Measurements from ENCODE around the gene ELOVL6. TPM values are rescaled to one million over a fixed set of nuclear protein-coding genes. Genes with fewer than 3 reads are reported as not detected.
"Not testable (repeated sequence)": the region's sequence is repeated elsewhere in the genome, so short reads cannot be mapped to it uniquely, and the experiment has no call there.

Gene ELOVL6
- total RNA-seq, 2 experiments from 2014 or later, result 17.4 to 18.7 TPM

GRCh38 chr4:110157580-110157979 lies 40.8 kb downstream of the ELOVL6 start:
- ATAC-seq (no peak), DNase-seq (no peak)
- H3K4me3 Mint-ChIP-seq, result no peak overlapping the region
- H3K4me1 Mint-ChIP-seq (ENCODE audit: low read depth), result peaks cover 4% of the 10 kb centered on the region
- no peaks in the 10 kb centered on the region for H3K9me3 Mint-ChIP-seq (ENCODE audit: insufficient read depth)
- ChIA-PET CTCF (no interaction called here), POLR2A (no interaction called here)
- no peaks in the 10 kb centered on the region for H3K27me3 Mint-ChIP-seq (ENCODE audit: low read depth)
- H3K27ac Mint-ChIP-seq, result no peak overlapping the region
- H3K36me3 Mint-ChIP-seq (ENCODE audit: low read depth), result peaks cover 14% of the 10 kb centered on the region

GRCh38 chr4:110157166-110157565 lies 41.2 kb downstream of the ELOVL6 start:
- H3K4me1 Mint-ChIP-seq (ENCODE audit: low read depth); ATAC-seq; H3K9me3 Mint-ChIP-seq (ENCODE audit: insufficient read depth); CTCF ChIA-PET; POLR2A ChIA-PET; H3K4me3 Mint-ChIP-seq; H3K27me3 Mint-ChIP-seq (ENCODE audit: low read depth); DNase-seq; H3K27ac Mint-ChIP-seq: not testable (repeated sequence)
- peaks cover 13% of the 10 kb centered on the region for H3K36me3 Mint-ChIP-seq (ENCODE audit: low read depth)

GRCh38 chr4:110156442-110156841 lies 42.0 kb downstream of the ELOVL6 start:
- no peaks in the 10 kb centered on the region for H3K27me3 Mint-ChIP-seq (ENCODE audit: low read depth)
- DNase-seq (no peak), ATAC-seq (no peak)
- no peaks in the 10 kb centered on the region for H3K9me3 Mint-ChIP-seq (ENCODE audit: insufficient read depth)
- ChIA-PET CTCF (no interaction called here), POLR2A (no interaction called here)
- no peak overlapping the region for H3K4me3 Mint-ChIP-seq
- no peak overlapping the region for H3K27ac Mint-ChIP-seq
- peaks cover 4% of the 10 kb centered on the region for H3K4me1 Mint-ChIP-seq (ENCODE audit: low read depth)
- H3K36me3 Mint-ChIP-seq (ENCODE audit: low read depth), result peaks cover 9% of the 10 kb centered on the region

- DNase-seq (no peak), ATAC-seq (no peak)
- Mint-ChIP-seq H3K27me3 (ENCODE audit: low read depth) (no peaks in the 10 kb centered on the region), H3K36me3 (ENCODE audit: low read depth) (peaks cover 5% of the 10 kb centered on the region), H3K4me1 (ENCODE audit: low read depth) (peaks cover 4% of the 10 kb centered on the region), H3K4me3 (no peak overlapping the region), H3K9me3 (ENCODE audit: insufficient read depth) (no peaks in the 10 kb centered on the region), H3K27ac (no peak overlapping the region)
- POLR2A ChIA-PET, result no interaction called here
- CTCF ChIA-PET, result no interaction called here
Observed at GRCh38 chr4:110155654-110156053, 42.8 kb downstream of the ELOVL6 start.

GRCh38 chr4:110154582-110154981 lies 43.8 kb downstream of the ELOVL6 start:
- ATAC-seq (no peak), DNase-seq (no peak)
- CTCF ChIA-PET, result interaction anchor here (0.9 to 1.7 kb wide), 2 partner anchors 11 to 17 kb away, joined by 4 to 5 read pairs; no protein-coding TSS in a partner anchor
- no peaks in the 10 kb centered on the region for H3K9me3 Mint-ChIP-seq (ENCODE audit: insufficient read depth)
- peaks cover 4% of the 10 kb centered on the region for H3K4me1 Mint-ChIP-seq (ENCODE audit: low read depth)
- H3K4me3 Mint-ChIP-seq, result no peak overlapping the region
- POLR2A ChIA-PET, result interaction anchor here (1.3 kb wide), 1 partner anchor 44 kb away, joined by 3 read pairs; the partner anchor contains the start of gene ELOVL6
- H3K27me3 Mint-ChIP-seq (ENCODE audit: low read depth), result no peaks in the 10 kb centered on the region
- peaks cover 5% of the 10 kb centered on the region for H3K36me3 Mint-ChIP-seq (ENCODE audit: low read depth)
- no peak overlapping the region for H3K27ac Mint-ChIP-seq

GRCh38 chr4:110152386-110152785 lies 46.0 kb downstream of the ELOVL6 start:
- no peaks in the 10 kb centered on the region for H3K9me3 Mint-ChIP-seq (ENCODE audit: insufficient read depth)
- no peak for DNase-seq
- ChIA-PET POLR2A (no interaction called here), CTCF (no interaction called here)
- H3K4me3 Mint-ChIP-seq, result no peak overlapping the region
- no peaks in the 10 kb centered on the region for H3K27me3 Mint-ChIP-seq (ENCODE audit: low read depth)
- peaks cover 4% of the 10 kb centered on the region for H3K4me1 Mint-ChIP-seq (ENCODE audit: low read depth)
- peaks cover 10% of the 10 kb centered on the region for H3K36me3 Mint-ChIP-seq (ENCODE audit: low read depth)
- H3K27ac Mint-ChIP-seq, result no peak overlapping the region
- ATAC-seq, result no peak

GRCh38 chr4:110149089-110149488 lies 49.3 kb downstream of the ELOVL6 start:
- ChIA-PET POLR2A (no interaction called here), CTCF (no interaction called here)
- Mint-ChIP-seq H3K27ac (no peak overlapping the region), H3K9me3 (ENCODE audit: insufficient read depth) (no peaks in the 10 kb centered on the region), H3K27me3 (ENCODE audit: low read depth) (no peaks in the 10 kb centered on the region), H3K4me3 (no peak overlapping the region), H3K4me1 (ENCODE audit: low read depth) (no peaks in the 10 kb centered on the region), H3K36me3 (ENCODE audit: low read depth) (peaks cover 15% of the 10 kb centered on the region)
- ATAC-seq (no peak), DNase-seq (no peak)

GRCh38 chr4:110142461-110142860 lies 56.0 kb downstream of the ELOVL6 start:
- no peak overlapping the region for H3K27ac Mint-ChIP-seq
- H3K4me1 Mint-ChIP-seq (ENCODE audit: low read depth), result peaks cover 6% of the 10 kb centered on the region
- H3K4me3 Mint-ChIP-seq, result no peak overlapping the region
- peaks cover 12% of the 10 kb centered on the region for H3K36me3 Mint-ChIP-seq (ENCODE audit: low read depth)
- POLR2A ChIA-PET, result no interaction called here
- no peak for DNase-seq
- no peaks in the 10 kb centered on the region for H3K9me3 Mint-ChIP-seq (ENCODE audit: insufficient read depth)
- no peak for ATAC-seq
- H3K27me3 Mint-ChIP-seq (ENCODE audit: low read depth), result no peaks in the 10 kb centered on the region
- CTCF ChIA-PET, result no interaction called here

- POLR2A ChIA-PET, result no interaction called here
- no peak overlapping the region for H3K4me3 Mint-ChIP-seq
- peaks cover 7% of the 10 kb centered on the region for H3K36me3 Mint-ChIP-seq (ENCODE audit: low read depth)
- no peaks in the 10 kb centered on the region for H3K27me3 Mint-ChIP-seq (ENCODE audit: low read depth)
- no peaks in the 10 kb centered on the region for H3K9me3 Mint-ChIP-seq (ENCODE audit: insufficient read depth)
- peaks cover 6% of the 10 kb centered on the region for H3K4me1 Mint-ChIP-seq (ENCODE audit: low read depth)
- CTCF ChIA-PET, result interaction anchor here (1.4 kb wide), 1 partner anchor 43 kb away, joined by 3 read pairs; no protein-coding TSS in a partner anchor
- H3K27ac Mint-ChIP-seq, result no peak overlapping the region
- ATAC-seq (no peak), DNase-seq (no peak)
Observed at GRCh38 chr4:110139815-110140214, 58.6 kb downstream of the ELOVL6 start.

GRCh38 chr4:110139111-110139510 lies 59.3 kb downstream of the ELOVL6 start:
- ChIA-PET POLR2A (no interaction called here), CTCF (interaction anchor here (1.4 kb wide), 1 partner anchor 42 kb away, joined by 3 read pairs; no protein-coding TSS in a partner anchor)
- peaks cover 9% of the 10 kb centered on the region for H3K36me3 Mint-ChIP-seq (ENCODE audit: low read depth)
- no peak for DNase-seq
- no peak overlapping the region for H3K27ac Mint-ChIP-seq
- no peaks in the 10 kb centered on the region for H3K9me3 Mint-ChIP-seq (ENCODE audit: insufficient read depth)
- H3K4me1 Mint-ChIP-seq (ENCODE audit: low read depth), result peaks cover 6% of the 10 kb centered on the region
- no peaks in the 10 kb centered on the region for H3K27me3 Mint-ChIP-seq (ENCODE audit: low read depth)
- H3K4me3 Mint-ChIP-seq, result no peak overlapping the region
- no peak for ATAC-seq

GRCh38 chr4:110138551-110138950 lies 59.9 kb downstream of the ELOVL6 start:
- POLR2A ChIA-PET, result no interaction called here

GRCh38 chr4:110137829-110138228 lies 60.6 kb downstream of the ELOVL6 start:
- no peak overlapping the region for H3K27ac Mint-ChIP-seq
- no peaks in the 10 kb centered on the region for H3K9me3 Mint-ChIP-seq (ENCODE audit: insufficient read depth)
- H3K27me3 Mint-ChIP-seq (ENCODE audit: low read depth), result no peaks in the 10 kb centered on the region
- DNase-seq (no peak), ATAC-seq (no peak)
- H3K36me3 Mint-ChIP-seq (ENCODE audit: low read depth), result peaks cover 10% of the 10 kb centered on the region
- ChIA-PET CTCF (interaction anchor here (0.8 to 1.9 kb wide), 4 partner anchors 16 to 139 kb away, joined by 3 to 6 read pairs (median 4); no protein-coding TSS in a partner anchor), POLR2A (no interaction called here)
- no peak overlapping the region for H3K4me3 Mint-ChIP-seq
- peaks cover 6% of the 10 kb centered on the region for H3K4me1 Mint-ChIP-seq (ENCODE audit: low read depth)

More at GRCh38 chr4:110138551-110138950, 59.9 kb downstream of the ELOVL6 start:
- H3K4me1 Mint-ChIP-seq (ENCODE audit: low read depth), result peaks cover 6% of the 10 kb centered on the region
- no peaks in the 10 kb centered on the region for H3K27me3 Mint-ChIP-seq (ENCODE audit: low read depth)
- CTCF ChIA-PET, result interaction anchor here (0.8 kb wide), 1 partner anchor 140 kb away, joined by 3 read pairs; no protein-coding TSS in a partner anchor
- H3K9me3 Mint-ChIP-seq (ENCODE audit: insufficient read depth), result no peaks in the 10 kb centered on the region
- H3K36me3 Mint-ChIP-seq (ENCODE audit: low read depth), result peaks cover 9% of the 10 kb centered on the region
- no peak for ATAC-seq
- DNase-seq, result no peak
- H3K27ac Mint-ChIP-seq, result no peak overlapping the region
- no peak overlapping the region for H3K4me3 Mint-ChIP-seq

GRCh38 chr4:110135523-110135922 lies 62.9 kb downstream of the ELOVL6 start:
- no peak for ATAC-seq
- Mint-ChIP-seq H3K4me1 (ENCODE audit: low read depth) (peaks cover 3% of the 10 kb centered on the region), H3K4me3 (no peak overlapping the region), H3K27ac (no peak overlapping the region), H3K9me3 (ENCODE audit: insufficient read depth) (no peaks in the 10 kb centered on the region), H3K36me3 (ENCODE audit: low read depth) (peaks cover 10% of the 10 kb centered on the region), H3K27me3 (ENCODE audit: low read depth) (no peaks in the 10 kb centered on the region)
- POLR2A ChIA-PET, result no interaction called here
- DNase-seq, result no peak
- CTCF ChIA-PET, result no interaction called here
